Stimulated activated CD4-positive, alpha-beta T cell treated with anti-CD3 and anti-CD28 coated beads, Interleukin-1b, Interleukin-23, amount 100 ng/mL, for 24 hours (primary cell): ENCODE measurements around the gene SHC3.

Experiments
- DNase-seq, 4 experiments: peaks; one replicate each; pipeline ENCODE4 v3.0.0-alpha.2; 2020; ENCODE audit warnings: low read depth in 4 of 4, low spot score in 1 of 4

SHC3 gene

GRCh38 chr9:88990041-88990728 lies 188.4 kb downstream of the SHC3 start:
- DNase-seq, result no peak

GRCh38 chr9:88988796-88989641 lies 189.6 kb downstream of the SHC3 start:
- DNase-seq, result peak in 1 of 4 experiments; percentile 6

- DNase-seq, result no peak
These were observed 191.0 kb downstream of the SHC3 start for GRCh38 chr9:88987661-88988060.

- DNase-seq, result no peak
These were observed 191.8 kb downstream of the SHC3 start for GRCh38 chr9:88986776-88987175.

- no peak for DNase-seq
These were observed 193.0 kb downstream of the SHC3 start for GRCh38 chr9:88985616-88986015.

GRCh38 chr9:88984543-88984883 lies 194.1 kb downstream of the SHC3 start:
- DNase-seq, result no peak

- no peak for DNase-seq
These were observed 194.6 kb downstream of the SHC3 start for GRCh38 chr9:88983865-88984542.

GRCh38 chr9:88980740-88981203 lies 197.8 kb downstream of the SHC3 start:
- DNase-seq, result no peak

- no peak for DNase-seq
These were observed 198.8 kb downstream of the SHC3 start for GRCh38 chr9:88979791-88980190.

GRCh38 chr9:88979021-88979420 lies 199.6 kb downstream of the SHC3 start:
- no peak for DNase-seq

- DNase-seq, result no peak
These were observed 200.6 kb downstream of the SHC3 start for GRCh38 chr9:88978034-88978433.

- no peak for DNase-seq
These were observed 201.7 kb downstream of the SHC3 start for GRCh38 chr9:88976890-88977257.

- DNase-seq, result no peak
These were observed 202.4 kb downstream of the SHC3 start for GRCh38 chr9:88975966-88976889.

- DNase-seq, result no peak
These were observed 204.0 kb downstream of the SHC3 start for GRCh38 chr9:88974641-88975040.

- no peak for DNase-seq
These were observed 205.2 kb downstream of the SHC3 start for GRCh38 chr9:88973281-88974045.

- no peak for DNase-seq
These were observed 206.2 kb downstream of the SHC3 start for GRCh38 chr9:88972401-88972800.

GRCh38 chr9:88971131-88971960 lies 207.3 kb downstream of the SHC3 start:
- no peak for DNase-seq

- DNase-seq, result no peak
These were observed 208.8 kb downstream of the SHC3 start for GRCh38 chr9:88969646-88970373.

GRCh38 chr9:88968799-88969198 lies 209.8 kb downstream of the SHC3 start:
- DNase-seq, result no peak
